Measurements from ENCODE around the gene KLK4.

DNA sequence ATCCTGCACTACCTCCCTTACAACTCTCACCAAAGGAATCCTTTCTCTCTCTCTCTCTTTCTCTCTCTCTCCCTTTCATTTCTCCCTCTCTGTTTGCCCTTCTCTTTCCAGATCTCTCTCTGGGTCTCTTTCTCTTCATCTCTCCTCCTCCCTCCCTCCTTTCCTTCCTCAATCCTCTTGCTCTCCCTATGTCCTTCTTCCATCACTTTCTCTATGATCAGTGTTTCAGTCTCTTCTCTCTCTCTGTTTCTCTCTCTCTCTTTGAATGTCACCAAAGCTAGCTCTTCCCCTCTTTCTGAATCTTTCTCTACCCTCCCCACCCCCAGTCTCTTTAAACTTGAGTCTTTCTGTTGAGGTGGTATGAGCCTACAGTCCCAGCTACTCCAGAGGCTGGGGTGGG, 19.8 kb upstream of the KLK4 start:
- TF ChIP-seq POLR2A (IDR thresholded peaks at IDR 0.05), result no peak
- TF ChIP-seq, protein P1, sequence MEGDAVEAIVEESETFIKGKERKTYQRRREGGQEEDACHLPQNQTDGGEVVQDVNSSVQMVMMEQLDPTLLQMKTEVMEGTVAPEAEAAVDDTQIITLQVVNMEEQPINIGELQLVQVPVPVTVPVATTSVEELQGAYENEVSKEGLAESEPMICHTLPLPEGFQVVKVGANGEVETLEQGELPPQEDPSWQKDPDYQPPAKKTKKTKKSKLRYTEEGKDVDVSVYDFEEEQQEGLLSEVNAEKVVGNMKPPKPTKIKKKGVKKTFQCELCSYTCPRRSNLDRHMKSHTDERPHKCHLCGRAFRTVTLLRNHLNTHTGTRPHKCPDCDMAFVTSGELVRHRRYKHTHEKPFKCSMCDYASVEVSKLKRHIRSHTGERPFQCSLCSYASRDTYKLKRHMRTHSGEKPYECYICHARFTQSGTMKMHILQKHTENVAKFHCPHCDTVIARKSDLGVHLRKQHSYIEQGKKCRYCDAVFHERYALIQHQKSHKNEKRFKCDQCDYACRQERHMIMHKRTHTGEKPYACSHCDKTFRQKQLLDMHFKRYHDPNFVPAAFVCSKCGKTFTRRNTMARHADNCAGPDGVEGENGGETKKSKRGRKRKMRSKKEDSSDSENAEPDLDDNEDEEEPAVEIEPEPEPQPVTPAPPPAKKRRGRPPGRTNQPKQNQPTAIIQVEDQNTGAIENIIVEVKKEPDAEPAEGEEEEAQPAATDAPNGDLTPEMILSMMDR (IDR thresholded peaks at IDR 0.05), result no peak
